ENCODE data around the gene B3GAT3. TPM values are rescaled to one million over a fixed set of nuclear protein-coding genes. Genes with fewer than 3 reads are reported as not detected.
A peak's percentile ranks its signal among the peaks of the same experiment; 100 is the strongest.

Gene B3GAT3
- total and polyA plus RNA-seq, 10 of the 15 experiments (the other 5 are each of a cell fraction or from before 2014, with no cell fraction given) = 0.31 to 52.7 (median 29.8) TPM

- CTCF ChIA-PET = interaction anchor here (0.6 to 2.1 kb wide), 20 partner anchors 9 to 773 kb away, joined by 3 to 11 read pairs (median 4); partner anchors contain the start of genes B3GAT3, GANAB, HNRNPUL2 and INTS5
- no peak for TF ChIP-seq JUND (IDR thresholded peaks at IDR 0.05; ENCODE audit: low read depth, low read length)
- no peak for TF ChIP-seq ZNF592 (IDR thresholded peaks at IDR 0.05)
- 0 out of 2 replicates have a peak, but pooled peaks have one; percentile 34 for TF ChIP-seq TARDBP (IDR thresholded peaks at IDR 0.05; ENCODE audit: borderline replicate concordance)
- TF ChIP-seq NFIC (IDR thresholded peaks at IDR 0.05; ENCODE audit: low read depth, low read length) = peak; percentile 34; the same call in 1 of the 2 replicates
- TF ChIP-seq, protein P1, sequence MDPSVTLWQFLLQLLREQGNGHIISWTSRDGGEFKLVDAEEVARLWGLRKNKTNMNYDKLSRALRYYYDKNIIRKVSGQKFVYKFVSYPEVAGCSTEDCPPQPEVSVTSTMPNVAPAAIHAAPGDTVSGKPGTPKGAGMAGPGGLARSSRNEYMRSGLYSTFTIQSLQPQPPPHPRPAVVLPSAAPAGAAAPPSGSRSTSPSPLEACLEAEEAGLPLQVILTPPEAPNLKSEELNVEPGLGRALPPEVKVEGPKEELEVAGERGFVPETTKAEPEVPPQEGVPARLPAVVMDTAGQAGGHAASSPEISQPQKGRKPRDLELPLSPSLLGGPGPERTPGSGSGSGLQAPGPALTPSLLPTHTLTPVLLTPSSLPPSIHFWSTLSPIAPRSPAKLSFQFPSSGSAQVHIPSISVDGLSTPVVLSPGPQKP (IDR thresholded peaks at IDR 0.05; ENCODE audit: low read depth, low read length) = peak; percentile 77
- TF ChIP-seq MEF2B (IDR thresholded peaks at IDR 0.05; ENCODE audit: partially characterized antibody, poor library complexity, severe bottlenecking) = peak; percentile 26
- TF ChIP-seq, protein P2, sequence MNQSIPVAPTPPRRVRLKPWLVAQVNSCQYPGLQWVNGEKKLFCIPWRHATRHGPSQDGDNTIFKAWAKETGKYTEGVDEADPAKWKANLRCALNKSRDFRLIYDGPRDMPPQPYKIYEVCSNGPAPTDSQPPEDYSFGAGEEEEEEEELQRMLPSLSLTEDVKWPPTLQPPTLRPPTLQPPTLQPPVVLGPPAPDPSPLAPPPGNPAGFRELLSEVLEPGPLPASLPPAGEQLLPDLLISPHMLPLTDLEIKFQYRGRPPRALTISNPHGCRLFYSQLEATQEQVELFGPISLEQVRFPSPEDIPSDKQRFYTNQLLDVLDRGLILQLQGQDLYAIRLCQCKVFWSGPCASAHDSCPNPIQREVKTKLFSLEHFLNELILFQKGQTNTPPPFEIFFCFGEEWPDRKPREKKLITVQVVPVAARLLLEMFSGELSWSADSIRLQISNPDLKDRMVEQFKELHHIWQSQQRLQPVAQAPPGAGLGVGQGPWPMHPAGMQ (IDR thresholded peaks at IDR 0.05; ENCODE audit: borderline replicate concordance) = no peak
- peak; percentile 63; the same call in 1 of the 2 replicates for TF ChIP-seq MEF2A (IDR thresholded peaks at IDR 0.05; ENCODE audit: insufficient read depth, low read depth, low read length)
- TF ChIP-seq, protein P3, sequence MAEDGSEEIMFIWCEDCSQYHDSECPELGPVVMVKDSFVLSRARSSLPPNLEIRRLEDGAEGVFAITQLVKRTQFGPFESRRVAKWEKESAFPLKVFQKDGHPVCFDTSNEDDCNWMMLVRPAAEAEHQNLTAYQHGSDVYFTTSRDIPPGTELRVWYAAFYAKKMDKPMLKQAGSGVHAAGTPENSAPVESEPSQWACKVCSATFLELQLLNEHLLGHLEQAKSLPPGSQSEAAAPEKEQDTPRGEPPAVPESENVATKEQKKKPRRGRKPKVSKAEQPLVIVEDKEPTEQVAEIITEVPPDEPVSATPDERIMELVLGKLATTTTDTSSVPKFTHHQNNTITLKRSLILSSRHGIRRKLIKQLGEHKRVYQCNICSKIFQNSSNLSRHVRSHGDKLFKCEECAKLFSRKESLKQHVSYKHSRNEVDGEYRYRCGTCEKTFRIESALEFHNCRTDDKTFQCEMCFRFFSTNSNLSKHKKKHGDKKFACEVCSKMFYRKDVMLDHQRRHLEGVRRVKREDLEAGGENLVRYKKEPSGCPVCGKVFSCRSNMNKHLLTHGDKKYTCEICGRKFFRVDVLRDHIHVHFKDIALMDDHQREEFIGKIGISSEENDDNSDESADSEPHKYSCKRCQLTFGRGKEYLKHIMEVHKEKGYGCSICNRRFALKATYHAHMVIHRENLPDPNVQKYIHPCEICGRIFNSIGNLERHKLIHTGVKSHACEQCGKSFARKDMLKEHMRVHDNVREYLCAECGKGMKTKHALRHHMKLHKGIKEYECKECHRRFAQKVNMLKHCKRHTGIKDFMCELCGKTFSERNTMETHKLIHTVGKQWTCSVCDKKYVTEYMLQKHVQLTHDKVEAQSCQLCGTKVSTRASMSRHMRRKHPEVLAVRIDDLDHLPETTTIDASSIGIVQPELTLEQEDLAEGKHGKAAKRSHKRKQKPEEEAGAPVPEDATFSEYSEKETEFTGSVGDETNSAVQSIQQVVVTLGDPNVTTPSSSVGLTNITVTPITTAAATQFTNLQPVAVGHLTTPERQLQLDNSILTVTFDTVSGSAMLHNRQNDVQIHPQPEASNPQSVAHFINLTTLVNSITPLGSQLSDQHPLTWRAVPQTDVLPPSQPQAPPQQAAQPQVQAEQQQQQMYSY (CRISPR knock-in tag; IDR thresholded peaks at IDR 0.05) = peak; percentile 70; the same call in 1 of the 2 replicates
- peak; percentile 74 for TF ChIP-seq GABPA (IDR thresholded peaks at IDR 0.05; ENCODE audit: low read depth)
- TF ChIP-seq FOS (IDR thresholded peaks at IDR 0.05; ENCODE audit: borderline replicate concordance, extremely low read depth, insufficient read length) = no peak
- no peak for TF ChIP-seq ZSCAN29 (IDR thresholded peaks at IDR 0.05)
Measured at GRCh38 chr11:62665075-62665598, 43.4 kb upstream of the B3GAT3 start, which contains the start of the genes C11orf98 and CSKMT. TSS of gene C11orf98 (minus strand) at chr11:62665210. CDS start at chr11:62665169, 41 bp downstream. TSS of gene CSKMT (plus strand) at chr11:62665312. CDS start at chr11:62665880, 568 bp downstream.

More at GRCh38 chr11:62665075-62665598, 43.4 kb upstream of the B3GAT3 start, which contains the start of the genes C11orf98 and CSKMT:
- RAD21 ChIA-PET (ENCODE audit: unreplicated experiment) = interaction anchor here (0.6 to 2.7 kb wide), 34 partner anchors 9 to 240 kb away, joined by 3 to 26 read pairs (median 4); partner anchors contain the start of genes B3GAT3, EEF1G, GANAB and HNRNPUL2
- FAIRE-seq = peak; percentile 88
- POLR2A ChIA-PET = interaction anchor here (0.6 to 16.2 kb wide), 37 partner anchors 12 to 542 kb away, joined by 3 to 295 read pairs (median 5); partner anchors contain the start of genes B3GAT3, EEF1G, GANAB and HNRNPUL2
- intact Hi-C loops (cut with micrococcal nuclease; ENCODE audit: unreplicated experiment) = no loop called here
- Histone ChIP-seq H3K27ac (ENCODE audit: control insufficient read depth, insufficient read depth) (peak within 1 kb of the TSS; percentile 95), H3K4me1 (ENCODE audit: control insufficient read depth, insufficient read depth, low read length) (peaks cover 13% of the 10 kb centered on the region), H3K4me2 (ENCODE audit: control insufficient read depth, insufficient read depth) (peak within 1 kb of the TSS; percentile 95), H3K27me3 (replicated peaks in 1 of 2; ENCODE audit: control insufficient read depth in 2 of 2, insufficient read depth in 2 of 2, low read length in 1 of 2) (no peaks in the 10 kb centered on the region), H2AFZ (ENCODE audit: control insufficient read depth, low read depth, low read length) (peak within 1 kb of the TSS; percentile 91), H3K36me3 (ENCODE audit: control insufficient read depth in 2 of 2, insufficient read depth in 2 of 2, low read length in 1 of 2) (peaks cover 5 to 12% of the 10 kb centered on the region in 2 experiments), H3K9ac (ENCODE audit: control insufficient read depth, insufficient read depth, low read length) (peak within 1 kb of the TSS; percentile 96), H3K4me3 (peak within 1 kb of the TSS; percentile 95), H3K9me3 (replicated peaks; ENCODE audit: control insufficient read depth, insufficient read depth, low read length) (no peaks in the 10 kb centered on the region), H3K79me2 (ENCODE audit: control insufficient read depth, insufficient read depth, low read length) (peaks cover 52% of the 10 kb centered on the region), H4K20me1 (ENCODE audit: control insufficient read depth, insufficient read depth) (no peaks in the 10 kb centered on the region)
- no peak for DNase-seq (ENCODE audit: low read depth, low spot score)
- SMC1A ChIA-PET (ENCODE audit: uncharacterized antibody, unreplicated experiment) = interaction anchor here (0.6 to 3.4 kb wide), 25 partner anchors 7 to 196 kb away, joined by 3 to 41 read pairs (median 4); partner anchors contain the start of genes B3GAT3, GANAB, HNRNPUL2 and INTS5
- peak; percentile 91 for ATAC-seq
- TSS peak; percentile 95 for BruUV-seq (replicated peaks)
- in situ Hi-C loops (cut with MboI) = no loop called here
- 1% methylated on average over 45 of the region's 47 CpGs for WGBS (ENCODE audit: insufficient coverage, insufficient replicate concordance, low lambda C conversion rate, missing lambda C conversion rate)
